ENCODE data around the gene PHYH. TPM values are rescaled to one million over a fixed set of nuclear protein-coding genes. Genes with fewer than 3 reads are reported as not detected.
"Not testable (repeated sequence)": the region's sequence is repeated elsewhere in the genome, so short reads cannot be mapped to it uniquely, and the experiment has no call there.

Gene PHYH
- total and polyA plus RNA-seq, 2 donors: 7.7 to 18.1 TPM

GRCh38 chr10:13291821-13292773 lies 7.8 kb downstream of the PHYH start:
- no peak overlapping the region for H3K4me3 ChIP-seq (ENCODE audit: low read length in 2 of 2)
- H3K36me3 ChIP-seq (ENCODE audit: control insufficient read depth in 2 of 2, insufficient read depth in 2 of 2, low read length in 1 of 2): peaks cover 0 to 3% of the 10 kb centered on the region in 2 donors
- 97% methylated on average over 19 of the region's 19 CpGs for WGBS
- no peak overlapping the region for H3K27ac ChIP-seq (ENCODE audit: low read depth in 1 of 2, low read length in 1 of 2)
- H3K4me1 ChIP-seq (ENCODE audit: control insufficient read depth in 2 of 2, insufficient read depth in 2 of 2, low read length in 2 of 2): no peaks in the 10 kb centered on the region
- no peaks in the 10 kb centered on the region for H3K9me3 ChIP-seq (ENCODE audit: control insufficient read depth in 2 of 2, insufficient read depth in 1 of 2, low read length in 1 of 2)
- H3K27me3 ChIP-seq (ENCODE audit: control insufficient read depth in 2 of 2, insufficient read depth in 1 of 2, low read length in 1 of 2): no peaks in the 10 kb centered on the region
- DNase-seq (ENCODE audit: low read depth in 6 of 9, low spot score in 9 of 9): no peak

DNA sequence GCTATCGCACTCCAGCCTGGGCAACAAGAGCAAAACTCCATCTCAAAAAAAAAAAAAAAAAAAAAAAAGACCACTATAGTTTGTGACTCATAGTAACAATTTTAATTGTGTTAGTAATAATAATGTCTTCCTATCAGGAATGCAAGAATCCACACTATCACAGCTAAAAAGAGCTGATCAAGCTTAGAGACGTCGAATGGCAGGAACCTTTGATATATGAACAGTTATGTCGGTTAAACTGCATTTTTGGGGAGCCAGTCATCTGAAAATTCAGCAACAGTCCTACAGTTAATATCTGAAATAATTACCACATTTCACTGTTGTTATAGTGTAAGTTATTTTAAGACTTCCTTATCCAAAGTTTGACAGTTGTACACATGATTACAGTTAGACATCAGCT lies 8.8 kb downstream of the PHYH start:
- WGBS: 96% methylated on average over 4 of the region's 4 CpGs
- no peak overlapping the region for H3K4me3 ChIP-seq (ENCODE audit: low read length in 2 of 2)
- peaks cover 0 to 5% of the 10 kb centered on the region in 2 donors for H3K36me3 ChIP-seq (ENCODE audit: control insufficient read depth in 2 of 2, insufficient read depth in 2 of 2, low read length in 1 of 2)
- H3K9me3 ChIP-seq (ENCODE audit: control insufficient read depth in 2 of 2, insufficient read depth in 1 of 2, low read length in 1 of 2): no peaks in the 10 kb centered on the region
- no peak overlapping the region for H3K27ac ChIP-seq (ENCODE audit: low read depth in 1 of 2, low read length in 1 of 2)
- H3K27me3 ChIP-seq (ENCODE audit: control insufficient read depth in 2 of 2, insufficient read depth in 1 of 2, low read length in 1 of 2): no peaks in the 10 kb centered on the region
- DNase-seq (ENCODE audit: low read depth in 6 of 9, low spot score in 9 of 9): no peak
- H3K4me1 ChIP-seq (ENCODE audit: control insufficient read depth in 2 of 2, insufficient read depth in 2 of 2, low read length in 2 of 2): no peaks in the 10 kb centered on the region

- peaks cover 0 to 8% of the 10 kb centered on the region in 2 donors for H3K36me3 ChIP-seq (ENCODE audit: control insufficient read depth in 2 of 2, insufficient read depth in 2 of 2, low read length in 1 of 2)
- H3K27me3 ChIP-seq (ENCODE audit: control insufficient read depth in 2 of 2, insufficient read depth in 1 of 2, low read length in 1 of 2): no peaks in the 10 kb centered on the region
- no peak for DNase-seq (ENCODE audit: low read depth in 6 of 9, low spot score in 9 of 9)
- no peaks in the 10 kb centered on the region for H3K9me3 ChIP-seq (ENCODE audit: control insufficient read depth in 2 of 2, insufficient read depth in 1 of 2, low read length in 1 of 2)
- H3K4me1 ChIP-seq (ENCODE audit: control insufficient read depth in 2 of 2, insufficient read depth in 2 of 2, low read length in 2 of 2): no peaks in the 10 kb centered on the region
- no peak overlapping the region for H3K4me3 ChIP-seq (ENCODE audit: low read length in 2 of 2)
- 97% methylated on average over 4 of the region's 4 CpGs for WGBS
- no peak overlapping the region for H3K27ac ChIP-seq (ENCODE audit: low read depth in 1 of 2, low read length in 1 of 2)
Observed at GRCh38 chr10:13284050-13284449, 15.8 kb downstream of the PHYH start.

DNA sequence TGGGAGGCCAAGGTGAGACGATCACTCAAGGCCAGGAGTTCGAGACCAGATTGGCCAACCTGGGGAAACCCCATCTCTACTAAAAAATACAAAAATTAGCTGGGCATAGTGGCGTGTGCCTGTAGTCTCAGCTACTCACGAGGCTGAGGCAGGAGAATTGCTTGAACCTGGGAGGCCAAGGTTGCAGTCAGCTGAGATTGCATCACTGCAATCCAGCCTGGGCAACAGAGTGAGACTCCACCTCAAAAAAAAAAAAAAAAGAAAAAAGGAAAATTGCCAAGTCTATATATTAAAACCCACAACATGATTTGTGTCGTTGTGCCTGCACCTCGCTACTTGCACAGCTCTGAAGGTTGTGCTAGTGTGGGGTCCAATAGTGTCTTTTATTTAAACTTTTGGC lies 17.5 kb downstream of the PHYH start:
- H3K4me1 ChIP-seq (ENCODE audit: control insufficient read depth in 2 of 2, insufficient read depth in 2 of 2, low read length in 2 of 2); H3K27me3 ChIP-seq (ENCODE audit: control insufficient read depth in 2 of 2, insufficient read depth in 1 of 2, low read length in 1 of 2); DNase-seq (ENCODE audit: low read depth in 6 of 9, low spot score in 9 of 9); H3K36me3 ChIP-seq (ENCODE audit: control insufficient read depth in 2 of 2, insufficient read depth in 2 of 2, low read length in 1 of 2); H3K9me3 ChIP-seq (ENCODE audit: control insufficient read depth in 2 of 2, insufficient read depth in 1 of 2, low read length in 1 of 2); H3K27ac ChIP-seq (ENCODE audit: low read depth in 1 of 2, low read length in 1 of 2); H3K4me3 ChIP-seq (ENCODE audit: low read length in 2 of 2): not testable (repeated sequence)
- WGBS: 97% methylated on average over 6 of the region's 6 CpGs

DNA sequence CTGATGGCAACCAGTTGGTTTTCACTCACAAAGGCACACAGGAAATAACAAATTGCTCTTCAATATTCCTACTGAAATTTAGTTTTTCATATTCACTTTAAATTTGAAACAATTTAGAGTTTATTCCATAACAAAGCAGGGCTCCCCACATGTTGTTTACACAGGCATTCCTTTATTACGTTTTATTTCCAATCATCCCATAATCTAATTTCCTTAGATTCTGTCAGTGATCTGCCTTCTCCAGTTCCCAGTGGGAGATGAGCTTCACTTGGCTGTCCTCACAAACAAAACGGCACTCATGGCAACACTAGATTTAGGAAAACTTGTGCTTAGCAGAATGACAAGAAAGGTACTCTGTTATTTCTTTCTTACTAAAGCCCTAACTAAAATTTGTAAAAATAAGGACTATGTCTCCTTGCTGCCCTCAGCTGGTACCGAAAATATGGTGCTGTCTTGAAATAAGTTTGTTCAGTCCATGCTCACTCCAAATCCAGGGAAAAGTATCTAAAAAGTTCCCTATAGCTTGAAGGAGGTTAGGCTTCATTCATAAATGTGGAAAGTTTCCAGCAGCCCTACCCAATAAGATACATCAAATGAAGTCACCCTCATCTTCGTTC lies 23.0 kb downstream of the PHYH start:
- peaks cover 0 to 3% of the 10 kb centered on the region in 2 donors for H3K36me3 ChIP-seq (ENCODE audit: control insufficient read depth in 2 of 2, insufficient read depth in 2 of 2, low read length in 1 of 2)
- H3K27me3 ChIP-seq (ENCODE audit: control insufficient read depth in 2 of 2, insufficient read depth in 1 of 2, low read length in 1 of 2): no peaks in the 10 kb centered on the region
- peaks cover 0 to 5% of the 10 kb centered on the region in 2 donors for H3K4me1 ChIP-seq (ENCODE audit: control insufficient read depth in 2 of 2, insufficient read depth in 2 of 2, low read length in 2 of 2)
- no peaks in the 10 kb centered on the region for H3K9me3 ChIP-seq (ENCODE audit: control insufficient read depth in 2 of 2, insufficient read depth in 1 of 2, low read length in 1 of 2)
- no peak for DNase-seq (ENCODE audit: low read depth in 6 of 9, low spot score in 9 of 9)
- no peak overlapping the region for H3K4me3 ChIP-seq (ENCODE audit: low read length in 2 of 2)
- H3K27ac ChIP-seq (ENCODE audit: low read depth in 1 of 2, low read length in 1 of 2): no peak overlapping the region
- WGBS: 96% methylated on average over 4 of the region's 4 CpGs

- WGBS: 98% methylated on average over 11 of the region's 11 CpGs
- not testable (repeated sequence) for H3K4me3 ChIP-seq (ENCODE audit: low read length in 2 of 2); H3K27me3 ChIP-seq (ENCODE audit: control insufficient read depth in 2 of 2, insufficient read depth in 1 of 2, low read length in 1 of 2); DNase-seq (ENCODE audit: low read depth in 6 of 9, low spot score in 9 of 9); H3K36me3 ChIP-seq (ENCODE audit: control insufficient read depth in 2 of 2, insufficient read depth in 2 of 2, low read length in 1 of 2); H3K9me3 ChIP-seq (ENCODE audit: control insufficient read depth in 2 of 2, insufficient read depth in 1 of 2, low read length in 1 of 2); H3K4me1 ChIP-seq (ENCODE audit: control insufficient read depth in 2 of 2, insufficient read depth in 2 of 2, low read length in 2 of 2); H3K27ac ChIP-seq (ENCODE audit: low read depth in 1 of 2, low read length in 1 of 2)
Observed at GRCh38 chr10:13276146-13276545, 23.7 kb downstream of the PHYH start.

DNA sequence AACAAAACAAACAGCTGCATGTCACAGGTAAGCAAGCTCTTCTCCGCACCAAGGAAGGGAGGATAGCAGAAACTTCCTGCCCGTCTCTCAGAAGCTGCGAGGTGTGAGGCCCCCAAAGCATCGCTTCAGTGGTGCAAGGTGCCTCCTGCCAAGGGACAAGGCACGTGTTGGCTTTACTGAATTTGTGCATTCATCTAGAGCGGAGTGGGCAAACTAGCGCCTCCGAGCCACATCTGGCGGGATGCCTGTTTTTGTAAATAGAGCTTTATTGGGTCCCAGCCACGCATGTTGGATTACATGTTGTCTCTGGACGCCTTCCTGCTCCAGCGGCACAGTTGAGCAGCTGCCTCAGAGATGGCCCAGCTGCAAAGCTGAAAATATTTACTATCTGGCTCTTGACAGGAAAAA lies 27.7 kb downstream of the PHYH start:
- peak in 4 of 9 donors; percentile 11 to 37 (median 18) for DNase-seq (ENCODE audit: low read depth in 6 of 9, low spot score in 9 of 9)
- peak overlapping the region in 1 of 2 donors; percentile 26 for H3K27ac ChIP-seq (ENCODE audit: low read depth in 1 of 2, low read length in 1 of 2)
- H3K27me3 ChIP-seq (ENCODE audit: control insufficient read depth in 2 of 2, insufficient read depth in 1 of 2, low read length in 1 of 2): no peaks in the 10 kb centered on the region
- no peak overlapping the region for H3K4me3 ChIP-seq (ENCODE audit: low read length in 2 of 2)
- 76% methylated on average over 12 of the region's 12 CpGs for WGBS
- no peaks in the 10 kb centered on the region for H3K36me3 ChIP-seq (ENCODE audit: control insufficient read depth in 2 of 2, insufficient read depth in 2 of 2, low read length in 1 of 2)
- no peaks in the 10 kb centered on the region for H3K9me3 ChIP-seq (ENCODE audit: control insufficient read depth in 2 of 2, insufficient read depth in 1 of 2, low read length in 1 of 2)
- H3K4me1 ChIP-seq (ENCODE audit: control insufficient read depth in 2 of 2, insufficient read depth in 2 of 2, low read length in 2 of 2): peaks cover 0 to 8% of the 10 kb centered on the region in 2 donors

GRCh38 chr10:13271552-13272163 lies 28.2 kb downstream of the PHYH start:
- H3K27ac ChIP-seq (ENCODE audit: low read depth in 1 of 2, low read length in 1 of 2): peak overlapping the region in 1 of 2 donors; percentile 26
- no peaks in the 10 kb centered on the region for H3K36me3 ChIP-seq (ENCODE audit: control insufficient read depth in 2 of 2, insufficient read depth in 2 of 2, low read length in 1 of 2)
- no peaks in the 10 kb centered on the region for H3K27me3 ChIP-seq (ENCODE audit: control insufficient read depth in 2 of 2, insufficient read depth in 1 of 2, low read length in 1 of 2)
- peaks cover 0 to 8% of the 10 kb centered on the region in 2 donors for H3K4me1 ChIP-seq (ENCODE audit: control insufficient read depth in 2 of 2, insufficient read depth in 2 of 2, low read length in 2 of 2)
- DNase-seq (ENCODE audit: low read depth in 6 of 9, low spot score in 9 of 9): peak in 5 of 9 donors; percentile 13 to 45 (median 17)
- H3K4me3 ChIP-seq (ENCODE audit: low read length in 2 of 2): no peak overlapping the region
- H3K9me3 ChIP-seq (ENCODE audit: control insufficient read depth in 2 of 2, insufficient read depth in 1 of 2, low read length in 1 of 2): no peaks in the 10 kb centered on the region
- WGBS: 76% methylated on average over 14 of the region's 14 CpGs
